GM12892 (cell line): ENCODE measurements around the gene MICAL3.
"Not testable (repeated sequence)": the region's sequence is repeated elsewhere in the genome, so short reads cannot be mapped to it uniquely, and the experiment has no call there.

ENCODE experiments used
- POLR2A ChIP-seq: IDR thresholded peaks from 2 replicates; pipeline ENCODE4 v1.6.1; 2011; ENCODE audit warnings: low read depth, low read length, control low read depth
- POLR2AphosphoS5 ChIP-seq: IDR thresholded peaks from 2 replicates; pipeline ENCODE4 v1.6.1; 2011; ENCODE audit warnings: low read depth, low read length, control low read depth
- TAF1 ChIP-seq: IDR thresholded peaks from 2 replicates; pipeline ENCODE4 v1.6.1; 2011; ENCODE audit warnings: low read depth, mild to moderate bottlenecking, control low read depth, low read length, borderline replicate concordance

DNA sequence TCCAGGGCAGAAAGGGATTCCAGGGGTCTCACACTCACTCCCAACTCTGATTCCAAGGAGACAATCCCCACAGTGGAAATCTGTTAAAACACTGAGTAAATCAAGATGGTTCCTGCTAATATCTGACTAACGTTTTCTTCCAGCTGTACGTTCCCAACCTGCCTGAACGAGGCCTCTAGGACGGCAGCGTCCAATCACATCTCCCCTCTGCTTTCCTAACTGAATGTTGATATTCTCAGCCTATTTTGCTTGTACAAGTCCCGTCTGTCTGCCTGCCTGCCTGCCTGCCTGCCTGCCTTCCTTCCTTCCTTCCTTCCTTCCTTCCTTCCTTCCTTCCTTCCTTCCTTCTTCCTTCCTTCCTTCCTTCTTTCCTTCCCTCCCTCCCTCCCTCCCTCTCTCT is 39.4 kb upstream of the MICAL3 start:
- not testable (repeated sequence) for TF ChIP-seq POLR2A, POLR2AphosphoS5, TAF1
